Kidney (tissue), 14 donors: ENCODE results near the gene TTC39C. TPM values are rescaled to one million over a fixed set of nuclear protein-coding genes. Genes with fewer than 3 reads are reported as not detected.

Experiments used
- DNase-seq, 5 donors: peaks; one replicate each; pipeline ENCODE4 v3.0.0-alpha.2; 2013 to 2020
- FAIRE-seq: peaks from 2 replicates; lab custom pipeline; 2012; peaks lifted over from hg19 to GRCh38; lab: Jason Lieb, UNC
- H3K27ac ChIP-seq, 2 donors: one replicate each; pipeline ENCODE4 v1.7.0; 2013; ENCODE audit warnings: low read depth in 2 of 2, low read length in 2 of 2, inconsistent platforms in 1 of 2
- H3K27me3 ChIP-seq: one replicate; pipeline ENCODE4 v1.7.1; 2013; ENCODE audit warnings: low read length, inconsistent platforms; ENCODE audit not compliant: control insufficient read depth, insufficient read depth
- H3K36me3 ChIP-seq, 3 donors: one replicate each; pipeline versions ENCODE4 v1.7.0 to v1.7.1; 2013; ENCODE audit warnings: low read length in 3 of 3, control low read depth in 1 of 3, inconsistent platforms in 1 of 3; ENCODE audit not compliant: insufficient read depth in 3 of 3, control insufficient read depth in 2 of 3
- H3K4me1 ChIP-seq, 3 donors: one replicate each; pipeline versions ENCODE4 v1.7.0 to v1.7.1; 2013; ENCODE audit warnings: low read length in 3 of 3, inconsistent platforms in 1 of 3, low read depth in 1 of 3; ENCODE audit not compliant: control insufficient read depth in 2 of 3, insufficient read depth in 2 of 3
- H3K4me3 ChIP-seq, 3 donors: one replicate each; pipeline versions ENCODE4 v1.7.0 to v1.8.1; 2013; ENCODE audit warnings: low read length in 3 of 3, control low read depth in 1 of 3, inconsistent platforms in 1 of 3
- H3K9ac ChIP-seq, 3 donors: one replicate each; pipeline versions ENCODE4 v1.7.0 to v1.7.1; 2013; ENCODE audit warnings: low read length in 3 of 3, control low read depth in 1 of 3, inconsistent platforms in 1 of 3
- H3K9me3 ChIP-seq, 3 donors: one replicate each; pipeline versions ENCODE4 v1.7.0 to v1.7.1; 2013; ENCODE audit warnings: low read length in 3 of 3, control low read depth in 1 of 3, inconsistent platforms in 1 of 3; ENCODE audit not compliant: control insufficient read depth in 2 of 3, insufficient read depth in 1 of 3
- CTCF ChIP-seq: IDR thresholded peaks from 3 replicates; pipeline ENCODE4 v1.5.1; 2012; ENCODE audit warnings: mild to moderate bottlenecking, moderate library complexity, borderline replicate concordance; ENCODE audit not compliant: insufficient read depth; ENCODE audit errors: extremely low read depth
- intact Hi-C: fragments of 100-400 bp; cut with DNase I; formaldehyde crosslinking; loops from one replicate; pipeline ENCODE4 v1.11.1; 2022
- polyA plus RNA-seq: library from polyadenylated mRNA; stranded (reverse); fragments of 350-450 nt; fragmentation: Illumina TruSeq; extraction: RNeasy Lipid Tissue Mini Kit (QIAGEN cat#74804); gene quantifications from one replicate; pipeline ENCODE4 v1.2.3, GENCODE V29; 2014; ENCODE audit warnings: low read depth, low replicate concordance; ENCODE audit not compliant: insufficient read depth
- total RNA-seq: library from RNA; stranded (reverse); fragmentation: NEBNext Ultra II Directional; extraction: Animal tissue kit (Norgen Biotek cat#: 25700); gene quantifications from one replicate; pipeline ENCODE4 v1.2.1, GENCODE V29; 2021
- donor health status: control.
- donor health status: control.
- donor health status: control.
- donor health status: control.
- donor health status: control.
- donor health status: DM: yes; HTN: yes; CAD: no.
- donor health status: Normal renal cell carcinoma (clear cell type).

The TTC39C gene
- total and polyA plus RNA-seq, 2 donors from 2014 or later: 2.8 to 17.4 TPM

- no peak for FAIRE-seq
- intact Hi-C loops: no loop called here
- H3K27me3 ChIP-seq: no peaks in the 10 kb centered on the region
- DNase-seq: no peak
- TF ChIP-seq CTCF: no peak
- no peak overlapping the region for H3K9ac ChIP-seq
- H3K4me3 ChIP-seq: no peak overlapping the region
- H3K9me3 ChIP-seq: no peaks in the 10 kb centered on the region
- H3K36me3 ChIP-seq: no peaks in the 10 kb centered on the region
- no peaks in the 10 kb centered on the region for H3K4me1 ChIP-seq
- no peak overlapping the region for H3K27ac ChIP-seq
These were observed 4.8 kb upstream of the TTC39C start for GRCh38 chr18:24009651-24010333.

GRCh38 chr18:24010673-24011072, 3.9 kb upstream of the TTC39C start:
- intact Hi-C loops: no loop called here
- no peaks in the 10 kb centered on the region for H3K27me3 ChIP-seq
- peaks cover 0 to 4% (median 0%) of the 10 kb centered on the region in 3 donors for H3K4me1 ChIP-seq
- no peak overlapping the region for H3K27ac ChIP-seq
- H3K9ac ChIP-seq: no peak overlapping the region
- H3K4me3 ChIP-seq: no peak overlapping the region
- no peaks in the 10 kb centered on the region for H3K9me3 ChIP-seq
- TF ChIP-seq CTCF: no peak
- FAIRE-seq (no peak), DNase-seq (no peak)
- H3K36me3 ChIP-seq: no peaks in the 10 kb centered on the region

GRCh38 chr18:24011123-24011917, 3.2 kb upstream of the TTC39C start:
- no peak for DNase-seq
- no peaks in the 10 kb centered on the region for H3K27me3 ChIP-seq
- H3K9ac ChIP-seq: no peak overlapping the region
- peaks cover 0 to 4% (median 4%) of the 10 kb centered on the region in 3 donors for H3K4me1 ChIP-seq
- no peaks in the 10 kb centered on the region for H3K9me3 ChIP-seq
- FAIRE-seq: no peak
- no peaks in the 10 kb centered on the region for H3K36me3 ChIP-seq
- no peak overlapping the region for H3K4me3 ChIP-seq
- no peak for TF ChIP-seq CTCF
- intact Hi-C loops: no loop called here
- no peak overlapping the region for H3K27ac ChIP-seq
